ENCODE results near the gene PIK3R3. TPM values are rescaled to one million over a fixed set of nuclear protein-coding genes. Genes with fewer than 3 reads are reported as not detected.

The PIK3R3 gene
- total RNA-seq, 1 donor from 2014 or later: 10.9 TPM

DNA sequence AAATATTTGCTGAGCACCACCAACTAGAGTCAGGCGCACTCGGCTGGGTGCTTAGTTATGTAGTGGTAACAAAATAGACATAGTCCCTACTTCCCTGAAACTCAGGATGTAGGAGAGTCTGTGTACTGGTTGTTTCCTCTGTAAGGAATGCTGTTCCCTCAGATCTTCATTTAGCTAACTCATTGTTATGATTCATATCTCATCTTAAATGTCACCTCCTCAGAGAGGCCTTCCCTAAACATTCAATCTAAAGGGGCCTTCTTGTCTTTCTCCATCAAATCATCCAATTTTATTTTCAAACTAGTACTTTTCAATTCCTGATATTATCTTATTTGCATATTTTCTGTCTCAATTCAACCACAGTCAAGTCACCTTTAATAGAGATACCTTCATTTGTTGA, 132.9 kb downstream of the PIK3R3 start:
- no peak for DNase-seq (ENCODE audit: extremely low read depth, low read depth, low spot score)

DNA sequence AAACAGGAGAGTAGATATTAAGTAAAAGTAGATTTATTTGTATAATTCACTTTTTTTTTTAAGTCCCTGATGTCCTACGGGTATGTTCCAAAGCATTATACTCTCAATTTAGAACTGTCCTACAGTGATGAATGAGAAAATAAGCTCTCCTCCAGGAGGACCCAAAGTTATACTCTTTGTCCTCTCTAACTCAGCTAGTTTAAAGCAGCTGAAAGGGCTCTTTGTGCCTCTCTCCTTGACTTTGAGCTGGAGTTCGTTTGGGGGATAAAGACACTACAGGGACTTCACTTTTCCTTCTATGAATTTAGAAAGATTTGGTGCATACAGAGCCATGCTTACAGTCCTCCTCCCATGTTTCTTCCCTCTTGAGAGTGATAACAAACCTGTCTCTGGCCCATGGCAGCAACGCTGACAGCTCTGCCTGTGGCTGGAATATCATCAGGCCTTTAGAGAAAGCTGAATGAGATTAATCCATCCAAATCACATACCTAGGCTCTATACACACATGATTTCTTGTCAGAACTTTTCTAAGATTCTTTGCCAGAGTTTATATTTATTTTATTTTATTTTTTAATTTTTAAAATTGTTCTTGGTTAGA, 134.3 kb downstream of the PIK3R3 start:
- no peak for DNase-seq (ENCODE audit: extremely low read depth, low read depth, low spot score)

DNA sequence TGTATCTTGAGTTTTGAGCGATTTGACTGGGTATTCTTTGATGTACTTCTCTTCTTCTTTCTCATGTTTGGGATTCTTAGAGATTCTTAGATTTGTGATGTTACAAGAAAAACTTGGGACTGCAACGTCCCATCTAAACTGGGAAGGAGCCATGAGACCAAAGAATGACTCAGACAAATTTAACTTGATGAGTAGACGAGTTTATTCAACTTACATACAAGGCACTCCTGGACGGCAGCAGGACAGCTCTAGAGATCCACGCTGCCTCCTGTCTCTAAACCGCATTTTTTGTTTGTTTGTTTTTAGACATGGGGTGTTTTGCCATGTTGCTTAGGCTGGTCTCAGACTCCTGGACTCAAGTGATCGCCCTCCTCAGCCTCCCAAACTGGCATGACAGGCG, 137.1 kb downstream of the PIK3R3 start:
- DNase-seq (ENCODE audit: extremely low read depth, low read depth, low spot score): no peak

DNA sequence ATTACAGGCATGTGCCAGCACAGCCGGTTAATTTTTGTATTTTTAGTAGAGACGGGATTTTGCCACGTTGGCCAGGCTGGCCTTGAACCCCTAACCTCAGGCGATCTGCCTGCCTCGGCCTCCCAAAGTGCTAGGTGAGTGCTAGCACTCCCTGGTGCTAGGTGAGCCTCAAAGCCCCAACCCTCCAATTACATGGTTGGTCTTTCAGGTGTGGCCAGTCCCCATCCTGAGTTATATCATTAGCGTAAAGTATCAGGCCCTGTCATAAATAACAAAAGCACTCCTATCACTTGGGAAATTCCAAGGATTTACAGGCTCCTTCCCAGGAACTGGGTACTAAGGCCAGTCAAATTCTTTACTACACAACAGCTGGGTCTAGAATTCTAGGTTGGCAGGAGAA, 138.0 kb downstream of the PIK3R3 start:
- DNase-seq (ENCODE audit: extremely low read depth, low read depth, low spot score): no peak

Other genes starting within 250 kb of the PIK3R3 start
- 2.3 and 8.9 TPM in 2 replicates for gene TSPAN1, start 42.5 kb upstream of the PIK3R3 start, total RNA-seq
- gene P3R3URF, start 43.9 kb upstream of the PIK3R3 start, total RNA-seq: not detected in 2 replicates
- 63.3 and 70.4 TPM in 2 replicates for gene POMGNT1, start 65.8 kb upstream of the PIK3R3 start, total RNA-seq
- gene LURAP1, start 70.7 kb upstream of the PIK3R3 start, total RNA-seq: 0.82 and 1.1 TPM in 2 replicates
- 1.3 and 4.7 TPM in 2 replicates for gene RAD54L, start 115.1 kb upstream of the PIK3R3 start, total RNA-seq
- gene LRRC41, start 171.0 kb upstream of the PIK3R3 start, total RNA-seq: 82.7 and 94.9 TPM in 2 replicates
- 273 and 455 TPM in 2 replicates for gene UQCRH, start 171.1 kb upstream of the PIK3R3 start, total RNA-seq
- 16.5 and 18.8 TPM in 2 replicates for gene NSUN4, start 208.2 kb upstream of the PIK3R3 start, total RNA-seq

Measured in glomerular endothelial cell (primary cell).